Skin of body (tissue), 2 donors: ENCODE results near the gene FGD4. TPM values are rescaled to one million over a fixed set of nuclear protein-coding genes. Genes with fewer than 3 reads are reported as not detected.

Experiments
- DNase-seq: peaks from one replicate; lab custom pipeline; 2025; lab: John Stamatoyannopoulos, UW
- total RNA-seq: library from RNA; depleted of rRNA; stranded (reverse); fragments of >200 nt; gene quantifications from one replicate; pipeline ENCODE4 v1.2.3, GENCODE V29; 2014

Gene FGD4
- total RNA-seq, 1 donor from 2014 or later: 21.9 TPM

DNA sequence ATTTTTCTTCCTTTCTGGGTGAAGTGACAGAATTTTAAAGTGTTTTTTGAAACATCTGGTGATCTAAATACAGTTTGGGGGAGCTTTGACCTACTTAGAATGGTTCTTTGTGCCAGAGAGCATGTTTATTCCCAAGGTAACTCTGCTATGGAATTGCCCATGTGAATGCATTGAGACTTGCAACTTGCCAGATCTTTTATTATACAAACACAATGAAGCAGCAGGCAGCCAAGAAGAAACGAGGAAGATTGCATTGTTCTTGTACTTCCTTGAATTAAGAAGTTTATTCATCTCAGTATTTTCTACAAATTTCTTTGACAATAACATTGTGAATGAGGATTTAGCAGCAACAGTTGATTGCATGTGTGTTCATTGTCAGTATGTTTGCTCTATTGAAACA lies 55.5 kb downstream of the FGD4 start:
- DNase-seq: no peak

DNA sequence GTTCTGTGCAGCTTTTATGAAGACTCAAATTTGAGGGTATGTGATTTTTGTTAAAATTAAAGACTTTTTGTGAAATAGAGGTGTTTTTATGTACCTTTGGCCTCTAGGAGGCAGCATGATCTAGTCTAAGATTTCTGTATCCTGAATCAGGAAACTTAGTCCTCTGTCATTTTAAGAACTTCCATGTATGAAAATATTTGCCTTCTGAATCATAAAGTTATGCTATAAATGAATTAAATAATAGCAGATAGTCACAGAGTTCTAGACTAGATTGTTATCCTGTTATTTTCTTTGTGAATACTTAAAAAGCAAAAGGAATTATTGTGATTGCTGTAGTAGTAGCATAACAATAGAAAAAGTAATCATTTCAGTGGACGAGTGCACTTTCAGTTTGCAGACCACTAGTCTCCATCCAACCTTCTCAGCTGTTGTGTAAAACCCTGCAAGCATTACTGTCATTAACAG lies 56.3 kb downstream of the FGD4 start:
- peak; percentile 50 for DNase-seq

- DNase-seq: no peak
Measured at GRCh38 chr12:32457251-32458025, 58.1 kb downstream of the FGD4 start.

- DNase-seq: no peak
Measured at GRCh38 chr12:32460638-32461037, 61.3 kb downstream of the FGD4 start.

GRCh38 chr12:32462908-32463307 lies 63.5 kb downstream of the FGD4 start:
- DNase-seq: no peak

DNA sequence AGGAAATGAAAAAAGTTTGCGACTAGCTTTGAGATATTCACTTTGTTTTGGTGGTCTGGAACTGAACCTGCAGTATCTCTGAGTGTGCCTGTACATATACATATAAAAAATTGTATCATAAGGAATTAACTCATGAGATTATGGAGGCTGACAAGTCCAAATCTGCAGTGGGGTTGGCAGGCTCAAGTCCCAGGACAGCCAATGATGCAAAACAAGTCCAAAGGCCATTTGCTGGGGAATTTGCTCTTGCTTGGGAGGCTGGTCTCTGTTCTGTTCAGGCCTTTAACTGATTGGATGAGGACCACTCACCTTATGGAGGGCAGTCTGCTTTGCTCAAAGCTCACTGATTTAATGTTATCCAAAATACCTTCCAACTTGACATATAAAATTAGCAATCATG lies 66.8 kb downstream of the FGD4 start:
- DNase-seq: no peak

DNA sequence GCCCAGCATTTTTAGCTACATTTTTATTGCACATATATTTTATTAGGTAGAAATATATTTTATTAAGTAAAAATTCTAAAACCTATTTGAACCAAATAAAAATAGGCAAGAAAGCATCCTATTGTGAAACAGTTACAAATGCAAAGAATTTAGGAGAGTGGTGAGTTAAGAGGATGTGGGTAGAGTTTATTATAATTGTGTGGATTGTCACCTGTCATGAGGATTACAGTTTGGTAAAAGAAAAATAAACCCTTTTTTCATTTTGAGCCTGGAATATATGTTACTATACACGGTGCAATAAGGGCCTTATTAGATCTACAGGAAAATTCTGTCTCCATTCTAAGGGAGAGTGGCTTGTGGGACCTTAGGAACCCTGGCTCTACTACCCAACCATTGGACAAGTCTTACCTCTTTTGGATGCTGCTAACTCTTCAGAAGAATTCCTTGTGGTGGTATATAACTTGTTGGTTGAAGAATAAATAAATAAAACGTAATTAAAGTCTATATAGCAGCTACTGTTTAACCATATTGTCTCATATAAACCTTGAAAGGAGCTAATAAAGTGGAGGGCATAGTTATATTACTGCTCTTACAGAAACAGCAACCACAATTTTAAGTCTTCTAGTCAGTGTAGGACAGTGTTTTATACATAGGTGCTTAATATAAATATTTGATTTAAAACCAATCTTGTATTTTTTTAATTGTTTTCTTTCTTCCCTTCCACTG lies 67.8 kb downstream of the FGD4 start:
- no peak for DNase-seq

DNA sequence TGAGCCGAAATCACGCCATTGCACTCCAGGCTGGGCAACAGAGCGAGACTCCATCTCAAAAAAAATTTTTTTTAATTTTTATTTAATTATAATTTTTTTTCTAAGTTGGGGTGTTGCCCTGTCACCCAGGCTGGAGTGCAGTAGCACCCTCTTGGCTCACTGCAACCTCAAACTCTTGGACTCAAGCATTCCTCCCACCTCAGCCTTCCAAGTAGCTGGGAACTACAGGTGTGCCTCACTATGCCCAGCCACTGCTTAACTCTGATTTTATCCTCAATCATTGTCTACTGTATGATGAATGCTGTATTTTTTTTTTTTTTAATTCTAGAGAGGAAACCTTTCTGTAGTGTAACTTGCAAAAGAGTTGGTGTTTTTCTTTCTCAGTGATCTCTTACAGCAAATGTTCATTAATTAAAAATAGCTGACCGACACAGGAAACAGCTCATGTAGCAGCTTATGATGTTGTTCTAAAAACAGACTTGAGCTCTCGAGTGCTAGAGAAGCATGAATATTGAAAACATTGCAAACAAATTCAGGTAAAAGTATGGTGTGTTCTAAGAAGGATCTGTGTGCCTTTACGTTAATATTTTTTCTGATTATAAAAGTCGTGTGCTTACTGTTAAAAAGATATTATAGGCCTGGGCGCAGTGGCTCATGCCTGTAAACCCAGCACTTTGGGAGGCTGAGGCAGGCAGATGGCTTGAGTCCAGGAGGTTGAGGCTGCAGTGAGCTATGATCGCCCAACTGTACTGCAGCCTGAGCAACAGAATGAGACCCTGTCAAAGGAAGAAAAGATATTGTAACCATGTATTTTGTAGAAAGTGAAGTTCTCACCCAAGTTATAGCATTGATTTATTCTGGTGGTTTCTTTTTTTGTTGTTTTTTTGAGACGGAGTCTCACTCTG lies 68.9 kb downstream of the FGD4 start:
- no peak for DNase-seq

- no peak for DNase-seq
Measured at GRCh38 chr12:32470936-32471470, 71.6 kb downstream of the FGD4 start.

DNA sequence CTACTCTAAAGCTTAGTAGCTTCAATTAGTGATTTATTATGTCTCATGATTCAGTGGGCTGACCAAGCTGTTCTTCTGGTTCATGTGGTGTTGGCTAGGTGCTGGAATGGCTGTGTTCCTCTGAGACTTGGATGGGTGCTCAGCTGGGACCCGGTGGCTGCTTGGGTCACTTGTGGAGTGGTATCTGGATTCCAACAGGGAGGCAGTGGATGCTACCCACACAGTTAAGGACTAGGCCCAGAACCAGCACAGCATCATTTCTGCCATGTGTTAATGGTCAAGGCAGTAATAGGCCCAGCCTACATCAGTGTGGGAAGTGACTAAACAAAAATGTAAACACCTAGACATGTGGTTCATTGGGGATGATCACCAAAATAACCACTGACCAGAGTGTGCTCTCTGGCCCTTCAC lies 72.2 kb downstream of the FGD4 start:
- DNase-seq: no peak

- DNase-seq: no peak
Measured at GRCh38 chr12:32475724-32476123, 76.4 kb downstream of the FGD4 start.

GRCh38 chr12:32476446-32476845 lies 77.1 kb downstream of the FGD4 start:
- no peak for DNase-seq

- no peak for DNase-seq
Measured at GRCh38 chr12:32477714-32478113, 78.4 kb downstream of the FGD4 start.

DNA sequence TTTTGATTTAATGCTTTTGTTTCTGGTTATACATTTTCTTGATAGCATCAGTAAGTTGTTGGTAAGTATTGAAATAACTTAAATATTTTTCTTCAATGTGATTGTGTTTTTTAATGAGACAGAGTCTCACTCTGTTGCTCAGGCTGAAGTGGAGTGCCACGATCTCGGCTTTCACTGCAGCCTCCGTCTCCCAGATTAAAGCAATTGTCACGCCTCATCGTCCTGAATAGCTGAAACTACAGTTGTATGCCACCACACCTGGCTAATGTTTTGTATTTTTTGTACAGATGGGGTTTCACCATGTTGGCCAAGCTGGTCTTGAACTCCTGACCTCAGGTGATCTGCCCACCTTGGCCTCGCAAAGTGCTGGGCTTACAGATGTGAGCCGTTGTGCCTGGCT lies 78.8 kb downstream of the FGD4 start:
- no peak for DNase-seq

GRCh38 chr12:32478858-32479725 lies 79.7 kb downstream of the FGD4 start:
- no peak for DNase-seq

- DNase-seq: no peak
Measured at GRCh38 chr12:32482226-32482625, 82.9 kb downstream of the FGD4 start.

DNA sequence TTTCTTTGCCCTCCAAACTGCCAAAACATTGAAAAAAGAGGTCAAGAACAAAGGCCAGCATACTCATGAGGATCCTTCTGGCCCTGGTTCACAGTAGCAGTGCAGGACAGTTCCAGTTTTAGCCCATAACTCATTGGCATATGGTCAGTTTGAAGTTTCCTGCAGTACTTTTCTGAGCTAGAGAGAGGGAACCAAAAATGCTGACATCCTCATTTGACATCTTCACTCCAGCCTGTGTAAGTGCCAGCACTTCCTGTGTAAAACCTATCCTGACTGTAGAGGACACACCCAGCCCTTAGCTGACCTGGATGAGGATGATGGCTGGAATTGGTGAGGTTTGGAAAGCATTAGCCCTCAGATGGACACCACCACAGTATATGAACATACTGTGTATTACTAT lies 84.1 kb downstream of the FGD4 start:
- DNase-seq: no peak

- no peak for DNase-seq
Measured at GRCh38 chr12:32483993-32484392, 84.6 kb downstream of the FGD4 start.

DNA sequence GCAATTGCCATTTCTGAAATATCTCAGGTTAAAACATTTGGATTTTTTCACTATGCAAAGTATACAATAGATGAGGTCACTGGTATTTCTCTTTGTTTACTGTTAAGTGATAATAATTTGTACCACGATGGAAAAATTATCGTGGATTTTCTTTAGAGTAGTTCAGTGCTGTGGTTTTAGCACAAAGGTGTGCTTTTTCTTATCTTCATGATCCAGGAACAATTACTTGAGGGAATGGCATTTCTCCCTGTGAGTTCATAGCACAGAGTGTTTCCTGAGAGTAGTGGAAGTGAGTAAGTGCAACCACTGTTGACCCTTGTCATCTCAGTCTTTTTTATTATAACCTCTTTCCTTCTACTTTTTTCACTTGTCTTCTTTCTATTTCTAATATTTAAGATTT lies 86.8 kb downstream of the FGD4 start:
- DNase-seq: no peak

DNA sequence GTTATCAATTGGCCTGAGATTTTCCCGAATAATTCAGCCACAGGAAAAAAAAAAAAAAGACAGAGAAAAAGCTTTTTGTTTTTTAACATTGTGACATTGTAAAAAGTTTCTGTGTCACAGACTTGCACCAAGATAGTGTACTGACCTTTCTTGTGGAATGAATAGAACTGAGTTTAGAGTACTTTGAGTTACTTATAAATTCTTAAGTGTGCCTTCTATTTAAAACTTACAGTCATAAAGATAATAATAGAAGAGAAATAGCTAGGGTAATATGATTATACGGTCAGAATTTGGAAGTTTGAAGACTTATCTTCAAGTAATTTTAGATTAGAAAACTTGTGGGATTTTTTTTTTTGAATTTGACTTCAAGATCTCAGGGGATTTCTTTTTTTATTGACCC lies 88.8 kb downstream of the FGD4 start:
- no peak for DNase-seq

DNA sequence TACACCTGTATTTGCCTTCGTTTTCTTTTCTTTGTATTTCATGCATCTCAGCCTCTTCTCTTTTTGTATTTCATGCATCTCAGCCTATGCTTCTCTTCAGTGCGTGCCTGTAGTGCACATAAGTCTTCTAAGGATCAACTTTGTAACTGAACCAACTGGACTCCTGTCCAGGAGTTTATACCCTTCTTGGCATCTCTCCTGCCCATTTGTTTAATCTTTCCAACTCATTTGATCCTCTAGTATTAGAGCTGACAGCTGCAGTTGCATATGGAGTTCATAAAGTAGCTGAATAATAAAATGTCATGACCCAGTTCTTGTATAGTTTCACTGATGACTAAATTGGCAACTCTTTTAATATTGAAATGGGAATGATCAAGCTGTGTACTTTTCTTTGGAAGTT lies 89.7 kb downstream of the FGD4 start:
- DNase-seq: no peak
